IgD-negative memory B cell (primary cell): ENCODE results near the gene FAM107B. TPM values are rescaled to one million over a fixed set of nuclear protein-coding genes. Genes with fewer than 3 reads are reported as not detected.

Source experiments
- H3K27ac Mint-ChIP-seq, 3 donors: one replicate each; pipeline ENCODE4 v1.8.0; 2020 to 2022; ENCODE audit warnings: mild to moderate bottlenecking in 3 of 3, mixed read lengths in 3 of 3, moderate library complexity in 1 of 3
- H3K27me3 Mint-ChIP-seq: one replicate; pipeline ENCODE4 v1.8.0; 2021; ENCODE audit warnings: mixed read lengths
- H3K36me3 Mint-ChIP-seq: one replicate; pipeline ENCODE4 v1.8.0; 2020; ENCODE audit warnings: mild to moderate bottlenecking, mixed read lengths
- H3K4me1 Mint-ChIP-seq, 3 donors: one replicate each; pipeline ENCODE4 v1.8.0; 2020 to 2022; ENCODE audit warnings: mixed read lengths in 3 of 3, mild to moderate bottlenecking in 1 of 3
- H3K4me3 Mint-ChIP-seq, 4 donors: one replicate each; pipeline ENCODE4 v1.8.0; 2020 to 2022; ENCODE audit warnings: mild to moderate bottlenecking in 4 of 4, mixed read lengths in 4 of 4, moderate library complexity in 3 of 4
- H3K9me3 Mint-ChIP-seq, 3 donors: one replicate each; pipeline ENCODE4 v1.8.0; 2020 to 2021; ENCODE audit warnings: mixed read lengths in 3 of 3, mild to moderate bottlenecking in 1 of 3
- polyA plus RNA-seq: library from polyadenylated mRNA; unstranded; fragments of 300-500 nt; fragmentation: Illumina TruSeq; gene quantifications from one replicate; pipeline ENCODE4 v1.2.3, GENCODE V29; 2021

FAM107B gene
- polyA plus RNA-seq, 1 donor from 2014 or later, result 113 TPM

DNA sequence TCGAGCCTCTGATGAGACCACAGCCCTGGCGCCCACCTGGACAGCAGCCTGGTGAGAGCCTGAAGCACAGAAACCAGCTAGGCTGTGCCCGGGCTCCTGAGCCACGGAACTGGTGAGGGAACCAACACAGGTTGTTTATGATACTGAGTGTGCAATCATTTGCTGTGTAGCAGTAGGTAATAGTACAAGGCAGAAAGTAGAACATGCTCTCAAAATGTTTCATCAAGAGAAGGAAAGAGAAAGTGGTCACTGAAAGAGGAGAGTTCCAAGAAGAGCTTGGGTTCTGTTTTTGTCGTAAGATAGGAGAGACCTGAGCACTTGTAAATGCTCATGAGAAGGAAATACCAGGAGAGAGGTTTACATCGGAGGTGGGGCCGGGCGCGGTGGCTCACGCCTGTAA lies 208.2 kb downstream of the FAM107B start:
- Mint-ChIP-seq H3K36me3 (peaks cover 11% of the 10 kb centered on the region), H3K4me3 (peak overlapping the region in 1 of 4 donors; percentile 77), H3K4me1 (peaks cover 54 to 70% (median 64%) of the 10 kb centered on the region in 3 donors), H3K27ac (peak overlapping the region; percentile 12 to 99 (median 78)), H3K27me3 (no peaks in the 10 kb centered on the region), H3K9me3 (peaks cover 0 to 5% (median 0%) of the 10 kb centered on the region in 3 donors)

DNA sequence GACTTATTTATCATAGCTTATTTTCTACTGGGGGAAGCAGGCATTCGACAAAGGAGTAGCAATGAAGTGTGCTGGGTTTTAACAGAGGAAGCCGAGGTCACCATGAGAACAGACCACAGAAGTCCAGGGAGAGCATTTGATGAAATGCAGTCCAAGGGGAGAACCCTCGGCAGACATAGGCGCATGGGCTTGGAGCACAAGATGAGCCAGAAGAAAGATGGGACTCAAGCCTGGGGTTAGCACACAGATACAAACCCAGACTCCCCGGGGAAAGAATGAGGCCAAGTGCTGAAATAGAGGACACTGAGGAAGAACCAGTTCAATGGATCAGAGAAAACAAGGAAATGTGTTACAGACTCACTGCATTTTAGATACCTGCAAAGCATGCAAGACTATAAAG lies 209.5 kb downstream of the FAM107B start:
- no peaks in the 10 kb centered on the region for H3K27me3 Mint-ChIP-seq
- H3K4me3 Mint-ChIP-seq, result peak overlapping the region; percentile 33 to 88 (median 60)
- H3K36me3 Mint-ChIP-seq, result peaks cover 11% of the 10 kb centered on the region
- H3K9me3 Mint-ChIP-seq, result peaks cover 0 to 5% (median 0%) of the 10 kb centered on the region in 3 donors
- peak overlapping the region; percentile 78 to 99 (median 88) for H3K27ac Mint-ChIP-seq
- H3K4me1 Mint-ChIP-seq, result peaks cover 58 to 73% (median 68%) of the 10 kb centered on the region in 3 donors

DNA sequence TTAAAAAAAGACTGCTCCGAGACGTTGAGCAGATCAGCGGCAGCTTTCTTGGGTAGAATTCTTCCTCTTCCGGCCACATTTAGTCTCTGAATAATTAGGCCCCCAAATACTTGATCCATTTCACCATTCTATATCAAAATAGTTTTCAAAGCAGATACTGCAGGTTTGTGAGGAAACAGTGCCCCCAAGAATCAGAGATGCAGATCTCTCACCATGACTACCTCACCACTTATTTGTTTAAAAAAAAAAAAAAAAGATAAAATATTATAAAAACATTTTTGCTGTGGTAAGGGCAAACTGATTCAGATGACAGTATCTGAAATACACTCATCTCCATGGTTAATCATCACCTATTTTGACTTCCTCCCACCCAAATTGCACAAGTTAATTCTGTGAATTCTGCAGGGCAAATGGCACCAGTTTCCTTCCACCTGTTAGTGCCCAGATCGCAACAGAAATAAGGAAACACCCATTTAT lies 210.4 kb downstream of the FAM107B start:
- peak overlapping the region; percentile 78 to 99 (median 96) for H3K27ac Mint-ChIP-seq
- peak overlapping the region; percentile 50 to 88 (median 75) for H3K4me3 Mint-ChIP-seq
- H3K4me1 Mint-ChIP-seq, result peaks cover 64 to 71% (median 68%) of the 10 kb centered on the region in 3 donors
- peaks cover 11% of the 10 kb centered on the region for H3K36me3 Mint-ChIP-seq
- no peaks in the 10 kb centered on the region for H3K27me3 Mint-ChIP-seq
- peaks cover 0 to 5% (median 0%) of the 10 kb centered on the region in 3 donors for H3K9me3 Mint-ChIP-seq

DNA sequence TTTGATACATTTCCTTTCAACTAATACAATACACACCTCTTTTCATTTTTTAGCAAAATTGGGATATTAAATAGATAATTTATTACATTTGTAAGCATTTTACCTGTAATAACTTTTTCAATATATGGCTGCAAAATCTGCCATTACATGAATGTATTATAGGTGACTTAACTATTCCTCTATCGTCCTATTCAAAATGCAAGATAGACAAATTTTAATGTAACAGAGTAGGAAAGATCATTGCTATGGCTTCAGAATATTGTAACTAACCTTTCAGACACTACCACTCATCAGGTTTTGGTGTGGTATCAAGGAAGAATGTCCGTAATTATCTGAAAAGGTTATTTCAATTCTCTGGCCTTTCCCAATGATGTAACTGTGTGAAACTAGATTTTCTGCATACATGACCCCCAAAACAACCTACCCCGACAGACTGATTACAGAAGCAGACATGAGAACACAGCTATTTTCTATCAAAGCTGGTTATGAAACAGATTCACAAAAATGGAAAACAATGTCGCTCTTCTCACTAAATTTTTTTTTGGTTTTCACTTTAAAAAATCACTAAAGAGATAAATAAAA lies 211.2 kb downstream of the FAM107B start:
- Mint-ChIP-seq H3K4me1 (peaks cover 64 to 72% (median 70%) of the 10 kb centered on the region in 3 donors), H3K27ac (peak overlapping the region; percentile 78 to 99 (median 96)), H3K27me3 (no peaks in the 10 kb centered on the region), H3K4me3 (peak overlapping the region; percentile 47 to 88 (median 67)), H3K9me3 (peaks cover 0 to 5% (median 0%) of the 10 kb centered on the region in 3 donors), H3K36me3 (peaks cover 11% of the 10 kb centered on the region)

DNA sequence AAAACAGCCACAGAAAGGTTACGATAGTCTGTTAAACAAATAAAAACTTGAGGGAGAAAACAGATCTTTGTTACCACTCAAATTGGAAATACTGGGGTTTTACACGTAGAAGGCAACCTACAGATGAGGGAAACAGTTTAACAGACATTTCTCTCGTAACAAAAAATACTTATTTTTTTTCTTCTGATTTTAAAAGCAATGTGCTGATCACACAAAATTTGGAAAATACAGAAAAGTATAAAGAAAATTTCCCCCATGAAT lies 211.7 kb downstream of the FAM107B start:
- Mint-ChIP-seq H3K36me3 (peaks cover 11% of the 10 kb centered on the region), H3K4me1 (peaks cover 66 to 75% (median 70%) of the 10 kb centered on the region in 3 donors), H3K4me3 (peak overlapping the region; percentile 21 to 92 (median 45)), H3K27ac (peak overlapping the region; percentile 33 to 96 (median 91)), H3K27me3 (no peaks in the 10 kb centered on the region), H3K9me3 (peaks cover 0 to 5% (median 0%) of the 10 kb centered on the region in 3 donors)

DNA sequence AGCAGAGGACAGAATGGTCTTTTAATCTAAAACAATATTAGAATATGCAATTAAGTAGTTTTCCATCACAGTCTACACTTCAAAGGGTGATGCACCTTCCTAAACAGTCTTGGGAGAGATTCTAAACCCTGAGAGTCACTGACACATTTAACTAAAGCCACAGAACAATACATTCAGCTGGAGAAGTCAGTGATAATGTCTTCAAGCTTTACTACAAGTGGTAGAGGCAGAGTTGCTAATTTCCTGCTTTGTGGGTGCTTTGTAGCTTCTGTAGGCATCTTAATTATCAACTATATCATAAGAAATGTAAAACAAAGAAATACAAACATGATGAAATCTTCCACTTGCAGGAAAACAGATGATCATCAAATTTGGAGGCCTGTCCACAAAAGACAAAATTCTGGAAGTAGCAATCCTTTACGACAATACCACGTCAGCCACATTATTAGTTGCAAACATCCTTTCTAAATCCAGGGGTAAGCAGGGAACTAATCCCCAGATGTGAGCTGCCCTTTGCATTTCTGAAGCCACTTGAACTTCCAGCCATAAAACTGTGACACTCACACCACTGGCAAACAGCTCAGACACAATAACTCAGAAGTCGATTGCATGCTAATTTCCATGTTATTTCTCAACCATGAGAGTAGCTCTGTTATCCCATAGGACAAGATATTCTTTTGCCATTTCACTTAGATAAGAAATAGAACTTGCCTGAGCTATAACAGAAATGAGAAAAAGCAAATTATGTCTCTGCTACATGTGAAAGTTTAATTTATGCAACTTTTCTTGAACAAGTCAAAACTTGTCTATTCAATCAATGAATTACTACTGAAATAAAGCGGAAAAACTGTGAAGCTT lies 212.2 kb downstream of the FAM107B start:
- peaks cover 0 to 5% (median 0%) of the 10 kb centered on the region in 3 donors for H3K9me3 Mint-ChIP-seq
- peaks cover 67 to 78% (median 69%) of the 10 kb centered on the region in 3 donors for H3K4me1 Mint-ChIP-seq
- H3K4me3 Mint-ChIP-seq, result peak overlapping the region; percentile 21 to 92 (median 67)
- peak overlapping the region; percentile 87 to 96 (median 91) for H3K27ac Mint-ChIP-seq
- H3K36me3 Mint-ChIP-seq, result peaks cover 11% of the 10 kb centered on the region
- H3K27me3 Mint-ChIP-seq, result no peaks in the 10 kb centered on the region

DNA sequence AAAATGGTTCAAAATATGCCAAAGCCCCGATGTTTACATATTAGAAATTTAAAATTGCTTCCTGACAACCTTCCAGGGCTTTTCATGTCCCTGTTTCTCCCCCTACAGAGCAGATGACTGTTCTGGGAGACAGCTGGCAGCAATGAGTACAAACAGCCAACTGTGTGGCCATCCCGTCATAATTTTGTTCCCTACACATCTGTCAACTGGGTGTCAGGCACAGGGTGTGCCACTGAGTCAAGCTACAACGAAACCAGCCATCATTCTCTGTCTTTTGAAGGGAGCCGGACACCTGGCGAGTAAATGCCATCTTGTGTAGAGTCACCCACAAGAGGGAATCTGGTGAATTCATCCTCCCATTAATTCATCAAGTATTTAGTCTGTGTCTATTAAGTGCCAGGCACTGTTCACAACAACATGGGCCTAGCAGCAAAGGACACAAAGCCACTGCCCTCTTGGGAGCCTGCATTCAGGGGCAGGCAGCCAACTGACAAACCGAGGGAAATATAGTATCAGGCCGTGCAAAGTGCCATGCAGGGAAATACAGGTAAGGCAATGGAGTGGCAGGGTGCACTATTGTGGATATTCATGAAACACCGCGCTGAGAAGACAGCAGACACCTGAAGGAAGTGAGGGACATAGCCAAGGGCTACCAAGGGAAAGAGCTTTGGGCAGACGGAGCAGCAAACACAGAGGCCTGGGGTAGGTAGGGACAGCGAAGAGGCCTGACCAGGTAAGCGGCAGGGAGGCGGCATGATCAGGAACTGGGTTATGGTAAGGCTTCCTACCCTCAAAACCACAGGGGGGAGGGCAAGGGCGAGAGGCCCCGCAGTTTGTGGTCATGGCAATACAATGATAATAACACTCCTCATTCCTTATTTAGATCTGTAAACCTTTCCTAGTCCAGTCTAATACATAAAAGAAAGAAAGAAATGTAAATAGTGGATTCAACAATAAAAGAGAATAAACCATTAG lies 213.6 kb downstream of the FAM107B start:
- Mint-ChIP-seq H3K4me3 (peak overlapping the region; percentile 55 to 92 (median 71)), H3K9me3 (no peaks in the 10 kb centered on the region), H3K27ac (peak overlapping the region; percentile 87 to 95 (median 89))

DNA sequence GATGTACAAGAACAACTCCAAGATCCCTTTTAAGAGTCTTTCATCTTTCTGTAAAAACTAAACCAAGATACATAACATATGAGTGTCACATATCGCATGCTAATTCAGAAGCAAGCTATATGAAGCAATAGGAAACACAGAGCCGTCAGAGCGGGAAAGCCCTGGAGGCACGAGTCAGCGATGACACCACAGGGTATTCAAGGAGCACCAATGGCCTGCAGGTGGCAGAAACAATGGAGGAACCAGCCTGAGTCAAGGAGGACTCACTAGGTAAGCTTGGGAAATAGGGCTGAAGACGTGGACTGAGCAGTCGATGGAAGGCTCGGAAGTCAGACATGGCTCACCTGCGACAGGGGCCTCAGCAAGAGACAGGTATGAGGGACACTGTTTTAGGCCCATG lies 214.4 kb downstream of the FAM107B start:
- H3K27me3 Mint-ChIP-seq, result no peaks in the 10 kb centered on the region
- H3K9me3 Mint-ChIP-seq, result no peaks in the 10 kb centered on the region
- H3K36me3 Mint-ChIP-seq, result no peaks in the 10 kb centered on the region
- peak overlapping the region; percentile 87 to 95 (median 89) for H3K27ac Mint-ChIP-seq
- peak overlapping the region; percentile 38 to 90 (median 75) for H3K4me3 Mint-ChIP-seq
- peaks cover 72 to 84% (median 76%) of the 10 kb centered on the region in 3 donors for H3K4me1 Mint-ChIP-seq

More for the DNA sequence above, 213.6 kb downstream of the FAM107B start:
- H3K36me3 Mint-ChIP-seq, result peaks cover 2% of the 10 kb centered on the region
- peaks cover 70 to 81% (median 72%) of the 10 kb centered on the region in 3 donors for H3K4me1 Mint-ChIP-seq
- H3K27me3 Mint-ChIP-seq, result no peaks in the 10 kb centered on the region

DNA sequence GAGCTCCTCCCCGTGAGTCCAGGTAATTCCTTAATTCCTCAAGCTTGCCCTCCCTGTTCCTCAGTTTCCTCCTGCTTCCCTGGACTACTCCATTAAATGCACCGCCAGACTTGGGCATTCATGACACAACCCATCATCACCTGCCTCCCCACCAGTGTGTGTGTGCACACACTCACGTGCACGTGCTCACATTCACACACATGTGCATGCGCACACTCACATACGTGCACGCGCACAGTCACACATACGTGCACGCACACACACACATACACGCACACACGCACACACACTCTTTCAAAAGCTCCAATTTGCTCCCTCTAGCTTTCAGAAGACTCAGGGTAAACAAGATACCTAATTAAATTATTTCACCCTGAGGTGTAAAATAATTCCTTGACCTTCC lies 216.7 kb downstream of the FAM107B start:
- Mint-ChIP-seq H3K4me3 (peak overlapping the region in 1 of 4 donors; percentile 27), H3K27me3 (no peaks in the 10 kb centered on the region), H3K9me3 (no peaks in the 10 kb centered on the region), H3K4me1 (peaks cover 65 to 88% (median 75%) of the 10 kb centered on the region in 3 donors), H3K36me3 (peaks cover 1% of the 10 kb centered on the region), H3K27ac (peak overlapping the region; percentile 44 to 75 (median 72))

DNA sequence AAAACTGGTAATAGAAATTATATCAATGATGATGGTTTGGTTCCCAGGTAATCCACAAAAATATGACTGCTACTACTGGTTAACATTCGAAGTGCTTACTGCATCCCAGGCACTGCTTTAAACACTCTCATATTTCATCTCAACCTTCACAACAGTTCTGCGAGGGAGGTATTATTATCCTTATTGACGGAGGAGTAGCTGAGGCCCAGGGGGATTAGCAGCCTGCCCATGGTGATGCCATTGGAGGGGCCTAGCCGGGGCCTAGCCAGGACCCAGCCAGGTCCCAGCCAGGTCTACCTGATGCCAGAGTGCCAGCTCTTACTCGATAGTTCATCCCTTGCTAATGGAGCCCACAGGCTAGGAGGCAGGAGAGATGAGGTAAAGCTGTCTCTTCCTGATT lies 217.1 kb downstream of the FAM107B start:
- H3K4me3 Mint-ChIP-seq, result peak overlapping the region in 2 of 4 donors; percentile 48 to 65
- H3K36me3 Mint-ChIP-seq, result peaks cover 1% of the 10 kb centered on the region
- peaks cover 63 to 87% (median 75%) of the 10 kb centered on the region in 3 donors for H3K4me1 Mint-ChIP-seq
- peak overlapping the region; percentile 44 to 96 (median 72) for H3K27ac Mint-ChIP-seq
- H3K27me3 Mint-ChIP-seq, result no peaks in the 10 kb centered on the region
- no peaks in the 10 kb centered on the region for H3K9me3 Mint-ChIP-seq

DNA sequence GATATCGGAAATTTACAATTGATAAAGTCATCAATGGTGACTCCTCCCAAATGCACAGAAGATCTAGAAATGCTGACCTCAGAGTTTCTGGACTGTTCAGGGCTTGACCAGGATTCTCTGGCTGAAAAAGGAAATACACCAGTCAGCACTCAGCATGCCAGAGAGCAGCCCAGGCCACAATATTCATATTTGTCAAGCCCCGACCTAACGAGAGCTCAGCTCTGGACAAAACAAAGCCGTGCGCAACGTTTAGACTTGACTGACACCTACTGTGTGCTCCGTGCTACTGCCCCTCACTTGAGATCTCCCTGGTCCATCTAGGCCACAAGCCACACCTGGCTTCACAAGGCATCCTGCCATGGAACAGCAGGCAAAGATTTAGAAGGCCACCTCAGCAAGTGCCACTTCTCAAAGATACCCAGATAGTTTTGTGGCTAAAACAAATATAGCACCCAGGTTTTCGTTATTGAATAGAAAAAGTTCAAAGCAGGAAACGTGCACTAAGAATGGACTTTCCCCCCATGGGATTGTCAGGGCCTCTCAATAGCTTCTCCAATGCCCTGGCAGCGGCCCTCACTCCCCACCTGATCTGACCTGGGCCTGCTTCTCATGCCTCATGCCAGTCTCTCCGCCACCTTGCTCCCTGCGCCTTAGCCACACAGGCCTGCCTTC lies 218.3 kb downstream of the FAM107B start:
- Mint-ChIP-seq H3K27ac (peak overlapping the region; percentile 72 to 96 (median 92)), H3K4me3 (peak overlapping the region; percentile 48 to 81 (median 63)), H3K4me1 (peaks cover 55 to 86% (median 73%) of the 10 kb centered on the region in 3 donors), H3K36me3 (peaks cover 1% of the 10 kb centered on the region), H3K27me3 (no peaks in the 10 kb centered on the region), H3K9me3 (no peaks in the 10 kb centered on the region)

DNA sequence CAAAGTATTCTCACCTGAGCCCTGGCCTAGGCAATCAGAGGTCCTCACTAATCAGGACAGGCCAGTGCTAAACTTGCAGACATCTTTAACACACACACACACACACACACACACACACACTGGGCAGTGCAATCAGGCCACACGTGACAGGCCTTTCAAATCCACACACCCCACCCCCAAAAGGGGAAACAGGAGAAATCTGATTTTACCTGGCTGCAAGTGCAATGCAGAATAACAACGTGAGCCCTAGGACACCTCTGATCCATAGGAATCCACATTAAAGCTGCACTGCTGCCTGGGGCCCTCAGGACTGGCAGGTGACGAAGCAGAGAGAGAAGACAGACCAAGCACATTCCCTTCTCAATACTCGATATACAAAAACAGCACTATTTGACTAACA lies 218.9 kb downstream of the FAM107B start:
- Mint-ChIP-seq H3K27me3 (no peaks in the 10 kb centered on the region), H3K4me1 (peaks cover 49 to 81% (median 70%) of the 10 kb centered on the region in 3 donors), H3K9me3 (no peaks in the 10 kb centered on the region), H3K36me3 (peaks cover 1% of the 10 kb centered on the region), H3K4me3 (peak overlapping the region; percentile 16 to 81 (median 56)), H3K27ac (peak overlapping the region; percentile 72 to 96 (median 92))

DNA sequence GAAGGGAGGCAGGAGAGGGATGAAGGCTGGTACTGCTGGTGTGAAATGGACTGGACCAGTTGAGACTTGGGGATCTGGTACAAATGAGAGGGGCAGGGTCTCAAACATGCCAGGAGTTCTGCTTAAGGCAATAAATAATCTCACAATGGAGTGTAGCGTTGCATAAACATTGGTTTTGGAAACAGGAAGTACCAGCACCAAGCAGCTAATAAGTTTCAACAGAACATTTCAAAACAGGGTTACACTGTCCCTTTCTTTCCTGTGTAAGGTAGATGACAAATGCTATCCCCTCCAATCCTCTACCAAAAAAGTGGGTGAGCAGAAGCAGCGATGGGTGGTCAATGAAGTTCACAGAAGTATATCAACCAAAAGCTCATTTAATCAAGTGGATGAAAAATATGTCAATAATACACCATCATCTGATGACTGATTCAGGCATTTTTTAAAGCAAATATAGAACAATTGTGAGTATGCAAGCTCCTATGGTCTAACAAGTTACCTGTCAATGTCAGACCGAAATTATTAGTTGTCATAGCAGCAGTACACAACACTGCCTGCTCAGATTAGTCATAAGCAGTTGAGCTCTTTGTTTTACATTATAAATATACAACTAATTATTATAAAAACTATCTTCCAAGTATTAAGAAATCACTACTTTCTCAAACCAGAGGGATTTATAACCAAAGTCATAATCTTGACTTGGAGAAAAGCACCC lies 220.0 kb downstream of the FAM107B start:
- no peaks in the 10 kb centered on the region for H3K9me3 Mint-ChIP-seq
- H3K27ac Mint-ChIP-seq, result peak overlapping the region; percentile 1 to 87 (median 48)
- H3K36me3 Mint-ChIP-seq, result peaks cover 1% of the 10 kb centered on the region
- peaks cover 37 to 78% (median 66%) of the 10 kb centered on the region in 3 donors for H3K4me1 Mint-ChIP-seq
- no peaks in the 10 kb centered on the region for H3K27me3 Mint-ChIP-seq
- H3K4me3 Mint-ChIP-seq, result peak overlapping the region; percentile 5 to 85 (median 54)
